ENCODE results near the gene RGS4. TPM values are rescaled to one million over a fixed set of nuclear protein-coding genes. Genes with fewer than 3 reads are reported as not detected.
"Not testable (repeated sequence)": the region's sequence is repeated elsewhere in the genome, so short reads cannot be mapped to it uniquely, and the experiment has no call there.

Gene RGS4
- total RNA-seq, 1 experiment from 2014 or later, result 6.4 TPM

GRCh38 chr1:163084330-163084729 is 15.2 kb downstream of the RGS4 start:
- Histone ChIP-seq H3K9me3 (peaks cover 3% of the 10 kb centered on the region; the same call in 1 of the 2 replicates), H3K36me3 (no peaks in the 10 kb centered on the region)
- no peak for DNase-seq

GRCh38 chr1:163085041-163085903 is 16.1 kb downstream of the RGS4 start:
- H3K9me3 ChIP-seq, result peaks cover 3% of the 10 kb centered on the region; the same call in 1 of the 2 replicates
- no peaks in the 10 kb centered on the region for H3K27me3 ChIP-seq
- no peak for DNase-seq
- H3K4me3 ChIP-seq, result no peak overlapping the region
- no peaks in the 10 kb centered on the region for H3K36me3 ChIP-seq

More at GRCh38 chr1:163084330-163084729, 15.2 kb downstream of the RGS4 start:
- Histone ChIP-seq H3K27me3 (no peaks in the 10 kb centered on the region), H3K4me3 (no peak overlapping the region)

GRCh38 chr1:163085904-163086268 is 16.7 kb downstream of the RGS4 start:
- Histone ChIP-seq H3K4me3 (no peak overlapping the region), H3K36me3 (no peaks in the 10 kb centered on the region), H3K27me3 (no peaks in the 10 kb centered on the region), H3K9me3 (peaks cover 3% of the 10 kb centered on the region; the same call in 1 of the 2 replicates)
- no peak for DNase-seq

GRCh38 chr1:163089117-163089516 is 20.0 kb downstream of the RGS4 start:
- not testable (repeated sequence) for H3K4me3 ChIP-seq, H3K9me3 ChIP-seq, DNase-seq, H3K27me3 ChIP-seq, H3K36me3 ChIP-seq

GRCh38 chr1:163090321-163090945 is 21.3 kb downstream of the RGS4 start:
- no peak for DNase-seq
- H3K9me3 ChIP-seq, result peaks cover 3% of the 10 kb centered on the region; the same call in 1 of the 2 replicates
- H3K27me3 ChIP-seq, result no peaks in the 10 kb centered on the region
- H3K36me3 ChIP-seq, result no peaks in the 10 kb centered on the region
- no peak overlapping the region for H3K4me3 ChIP-seq

GRCh38 chr1:163093169-163093568 is 24.0 kb downstream of the RGS4 start:
- DNase-seq, result no peak
- Histone ChIP-seq H3K36me3 (no peaks in the 10 kb centered on the region), H3K9me3 (peaks cover 3% of the 10 kb centered on the region; the same call in 1 of the 2 replicates), H3K4me3 (no peak overlapping the region), H3K27me3 (no peaks in the 10 kb centered on the region)

- Histone ChIP-seq H3K4me3 (no peak overlapping the region), H3K36me3 (no peaks in the 10 kb centered on the region), H3K9me3 (no peaks in the 10 kb centered on the region; the same call in 1 of the 2 replicates), H3K27me3 (no peaks in the 10 kb centered on the region)
- no peak for DNase-seq
Observed at GRCh38 chr1:163093579-163093978, 24.4 kb downstream of the RGS4 start.

GRCh38 chr1:163094182-163094581 is 25.0 kb downstream of the RGS4 start:
- DNase-seq, result no peak
- Histone ChIP-seq H3K4me3 (no peak overlapping the region), H3K9me3 (no peaks in the 10 kb centered on the region), H3K36me3 (no peaks in the 10 kb centered on the region), H3K27me3 (no peaks in the 10 kb centered on the region)

GRCh38 chr1:163094589-163094988 is 25.4 kb downstream of the RGS4 start:
- no peak for DNase-seq
- Histone ChIP-seq H3K27me3 (no peaks in the 10 kb centered on the region), H3K36me3 (no peaks in the 10 kb centered on the region), H3K4me3 (no peak overlapping the region), H3K9me3 (no peaks in the 10 kb centered on the region)

GRCh38 chr1:163095213-163095612 is 26.1 kb downstream of the RGS4 start:
- Histone ChIP-seq H3K4me3 (no peak overlapping the region), H3K27me3 (no peaks in the 10 kb centered on the region), H3K36me3 (no peaks in the 10 kb centered on the region), H3K9me3 (no peaks in the 10 kb centered on the region)
- DNase-seq, result no peak

GRCh38 chr1:163102590-163102989 is 33.4 kb downstream of the RGS4 start:
- H3K36me3 ChIP-seq, result no peaks in the 10 kb centered on the region
- no peaks in the 10 kb centered on the region for H3K9me3 ChIP-seq
- no peak overlapping the region for H3K4me3 ChIP-seq
- no peaks in the 10 kb centered on the region; the same call in 1 of the 2 replicates for H3K27me3 ChIP-seq
- no peak for DNase-seq

GRCh38 chr1:163104385-163105099 is 35.4 kb downstream of the RGS4 start:
- no peaks in the 10 kb centered on the region; the same call in 1 of the 2 replicates for H3K27me3 ChIP-seq
- H3K36me3 ChIP-seq, result no peaks in the 10 kb centered on the region
- DNase-seq, result no peak
- H3K9me3 ChIP-seq, result no peaks in the 10 kb centered on the region
- no peak overlapping the region for H3K4me3 ChIP-seq

- Histone ChIP-seq H3K36me3 (no peaks in the 10 kb centered on the region), H3K9me3 (no peaks in the 10 kb centered on the region; the same call in 1 of the 2 replicates), H3K27me3 (no peaks in the 10 kb centered on the region; the same call in 1 of the 2 replicates), H3K4me3 (no peak overlapping the region)
- DNase-seq, result no peak
Observed at GRCh38 chr1:163106364-163106987, 37.3 kb downstream of the RGS4 start.

GRCh38 chr1:163107655-163108054 is 38.5 kb downstream of the RGS4 start:
- DNase-seq, result no peak
- no peak overlapping the region for H3K4me3 ChIP-seq
- H3K9me3 ChIP-seq, result no peaks in the 10 kb centered on the region; the same call in 1 of the 2 replicates
- no peaks in the 10 kb centered on the region for H3K36me3 ChIP-seq
- no peaks in the 10 kb centered on the region; the same call in 1 of the 2 replicates for H3K27me3 ChIP-seq

- no peak for DNase-seq
- Histone ChIP-seq H3K4me3 (no peak overlapping the region), H3K27me3 (no peaks in the 10 kb centered on the region), H3K36me3 (no peaks in the 10 kb centered on the region), H3K9me3 (no peaks in the 10 kb centered on the region)
Observed at GRCh38 chr1:163115887-163116286, 46.7 kb downstream of the RGS4 start.

- no peak overlapping the region for H3K4me3 ChIP-seq
- H3K27me3 ChIP-seq, result no peaks in the 10 kb centered on the region
- no peaks in the 10 kb centered on the region for H3K36me3 ChIP-seq
Observed at GRCh38 chr1:163119707-163120106, 50.5 kb downstream of the RGS4 start.

GRCh38 chr1:163120372-163120771 is 51.2 kb downstream of the RGS4 start:
- no peaks in the 10 kb centered on the region for H3K27me3 ChIP-seq
- H3K36me3 ChIP-seq, result no peaks in the 10 kb centered on the region
- H3K9me3 ChIP-seq, result no peaks in the 10 kb centered on the region
- no peak overlapping the region for H3K4me3 ChIP-seq
- no peak for DNase-seq

More at GRCh38 chr1:163119707-163120106, 50.5 kb downstream of the RGS4 start:
- DNase-seq, result no peak
- no peaks in the 10 kb centered on the region for H3K9me3 ChIP-seq

All from MG63 (cell line).